ENCODE results near the gene HSPA12B. TPM values are rescaled to one million over a fixed set of nuclear protein-coding genes. Genes with fewer than 3 reads are reported as not detected.
A peak's percentile ranks its signal among the peaks of the same experiment; 100 is the strongest.

Gene HSPA12B
- total and polyA plus RNA-seq, 2 of the 4 experiments (the other 2 are of a cell fraction): not detected

- ChIA-PET CTCF (interaction anchor here (0.6 to 1.4 kb wide), 2 partner anchors 14 to 43 kb away, joined by 3 read pairs; no protein-coding TSS in a partner anchor), POLR2A (ENCODE audit: unreplicated experiment) (no interaction called here)
- no peak overlapping the region for H3K14ac ChIP-seq (replicated peaks; ENCODE audit: low read depth, low read length)
- BruUV-seq (replicated peaks): no TSS peak
- H3K27me3 ChIP-seq (ENCODE audit: control insufficient read depth, insufficient read depth, low read length): peaks cover 22% of the 10 kb centered on the region
- intact Hi-C loops (cut with micrococcal nuclease): no loop called here
- H2BK15ac ChIP-seq (ENCODE audit: low read depth, low read length): no peak overlapping the region
- no peak overlapping the region for H3K27ac ChIP-seq (ENCODE audit: insufficient read depth, low read length)
- no peak for ATAC-seq (ENCODE audit: low read depth)
- H3K9me1 ChIP-seq (ENCODE audit: insufficient read depth, low read length): no peaks in the 10 kb centered on the region
- H3K18ac ChIP-seq (ENCODE audit: low read depth, low read length): no peak overlapping the region
- H3K9ac ChIP-seq (ENCODE audit: low read depth, low read length): no peak overlapping the region
- H2BK5ac ChIP-seq (ENCODE audit: low read depth, low read length, poor library complexity, severe bottlenecking): no peak overlapping the region
- H3K4me3 ChIP-seq (ENCODE audit: insufficient read depth, low read depth, low read length): no peak overlapping the region
- no peak for TF ChIP-seq CEBPB (IDR thresholded peaks at IDR 0.05; ENCODE audit: low read depth, low read length)
- no peak for TF ChIP-seq CTCF (conservative IDR thresholded peaks at IDR 0.05; ENCODE audit: low read depth, low read length)
- no peak for TF ChIP-seq SMC3 (IDR thresholded peaks at IDR 0.05; ENCODE audit: low read depth, low read length)
- TF ChIP-seq FOS (IDR thresholded peaks at IDR 0.05; ENCODE audit: low read depth, low read length): no peak
- no peak for TF ChIP-seq BHLHE40 (IDR thresholded peaks at IDR 0.05; ENCODE audit: low read depth, low read length)
- H3K23ac ChIP-seq (ENCODE audit: low read depth, low read length): no peak overlapping the region
- no peak overlapping the region for H3K4ac ChIP-seq (ENCODE audit: low read depth, low read length)
- no peak overlapping the region for H3K4me2 ChIP-seq (ENCODE audit: low read depth, low read length)
- no peak for DNase-seq
- no peak overlapping the region for H2AK5ac ChIP-seq (ENCODE audit: low read depth, low read length)
- H2BK20ac ChIP-seq (ENCODE audit: low read depth, low read length): no peak overlapping the region
- no peaks in the 10 kb centered on the region for H3K79me1 ChIP-seq (ENCODE audit: low read depth in 1 of 2, low read length in 2 of 2)
- 90% methylated on average over 11 of the region's 19 CpGs; no CpG with 5 or more reads in 1 of the 2 experiments for WGBS, 2 experiments (ENCODE audit: extremely low coverage in 2 of 2, insufficient read length in 1 of 2)
- in situ Hi-C loops (cut with MboI; ENCODE audit: low sequenced_read_pairs): no loop called here
- H4K91ac ChIP-seq (ENCODE audit: insufficient read depth, low read depth, low read length): no peak overlapping the region
- H3K36me3 ChIP-seq (ENCODE audit: control insufficient read depth, insufficient read depth, low read length): no peaks in the 10 kb centered on the region
- no peak overlapping the region for H2AFZ ChIP-seq (replicated peaks; ENCODE audit: low read length, poor library complexity)
- no peaks in the 10 kb centered on the region for H4K20me1 ChIP-seq (ENCODE audit: insufficient read depth, low read length)
- H2AK9ac ChIP-seq (replicated peaks; ENCODE audit: low read depth, low read length, poor library complexity): peak overlapping the region; percentile 13
- dilution Hi-C loops (cut with HindIII; ENCODE audit: low sequenced_read_pairs, unreplicated experiment): no loop called here
- no peaks in the 10 kb centered on the region for H3K4me1 ChIP-seq (ENCODE audit: control insufficient read depth, insufficient read depth, low read length)
- H2BK120ac ChIP-seq (ENCODE audit: low read depth, low read length): no peak overlapping the region
- H4K8ac ChIP-seq (ENCODE audit: low read depth in 2 of 2, low read length in 2 of 2): no peak overlapping the region
- H3K9me3 ChIP-seq (ENCODE audit: control insufficient read depth, insufficient read depth, low read length): no peaks in the 10 kb centered on the region
- H4K5ac ChIP-seq (ENCODE audit: low read depth, low read length): no peak overlapping the region
- H3K56ac ChIP-seq (ENCODE audit: extremely low read depth, insufficient read depth, low read length): no peak overlapping the region
These were observed 6.8 kb downstream of the HSPA12B start for GRCh38 chr20:3739054-3739925.

Data from IMR-90 (cell line).